Activated T-cell treated with anti-CD3 and anti-CD28 coated beads, Interleukin-2, amount 50 U/mL, for 4 hours (primary cell): ENCODE data around the gene SLC28A1. TPM values are rescaled to one million over a fixed set of nuclear protein-coding genes. Genes with fewer than 3 reads are reported as not detected.
"Not testable (repeated sequence)": the region's sequence is repeated elsewhere in the genome, so short reads cannot be mapped to it uniquely, and the experiment has no call there.

Experiments
- ATAC-seq, 2 donors: fragments of 200-7000 bp; cut with Tn5 transposase; one replicate each; pipeline ENCODE4 v1.10.0; 2021
- DNase-seq: peaks from one replicate; pipeline ENCODE4 v3.0.0-alpha.2; 2020
- H3K27me3 Mint-ChIP-seq: one replicate; pipeline ENCODE4 v1.8.0; 2021; ENCODE audit warnings: low read depth, mixed read lengths
- H3K36me3 Mint-ChIP-seq: one replicate; pipeline ENCODE4 v1.8.0; 2022; ENCODE audit warnings: mixed read lengths; ENCODE audit not compliant: insufficient read depth
- H3K4me1 Mint-ChIP-seq: one replicate; pipeline ENCODE4 v1.8.0; 2021; ENCODE audit warnings: low read depth, mixed read lengths
- H3K4me3 Mint-ChIP-seq: one replicate; pipeline ENCODE4 v1.8.0; 2021; ENCODE audit warnings: mild to moderate bottlenecking, moderate library complexity, mixed read lengths
- H3K9me3 Mint-ChIP-seq: one replicate; pipeline ENCODE4 v1.8.0; 2021; ENCODE audit warnings: mixed read lengths
- total RNA-seq, 3 donors: library from RNA; stranded (reverse); gene quantifications; one replicate each; pipeline ENCODE4 v1.2.1, GENCODE V29; 2021

The SLC28A1 gene
- total RNA-seq, 3 donors from 2014 or later = not detected

DNA sequence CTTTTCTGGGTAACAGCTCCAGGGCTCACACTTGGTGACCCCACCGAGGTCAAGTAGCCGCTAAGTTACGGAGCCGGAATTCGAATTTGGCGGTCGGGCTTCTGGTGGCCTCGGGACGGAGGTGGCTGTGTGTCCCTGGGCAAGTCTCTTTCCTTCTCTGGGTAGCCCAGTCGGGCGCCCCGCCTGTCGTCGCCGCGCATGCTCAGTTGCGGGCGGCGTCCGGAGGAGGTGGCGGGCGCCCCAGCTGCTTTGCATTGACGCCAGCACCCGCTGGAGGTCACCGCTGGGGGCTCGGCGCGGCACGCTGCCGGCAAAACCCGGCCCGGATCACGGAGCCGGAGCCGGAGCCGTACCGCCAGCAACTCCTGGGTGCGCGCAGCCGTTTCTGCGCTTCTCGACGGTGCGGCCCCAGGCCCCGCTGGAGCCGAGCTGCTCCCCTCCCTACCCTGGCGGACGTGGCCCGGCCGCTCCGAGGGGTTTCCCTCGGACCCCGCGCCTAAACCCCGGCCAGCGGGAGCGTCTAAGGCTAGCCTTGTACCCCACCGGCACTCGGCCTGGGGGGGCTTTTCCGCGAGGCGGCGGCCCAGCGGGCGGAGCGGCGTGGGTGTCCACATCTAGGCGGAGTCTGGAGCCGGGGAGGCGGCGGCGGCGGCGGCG, 96.7 kb downstream of the SLC28A1 start:
- Mint-ChIP-seq H3K36me3 (no peaks in the 10 kb centered on the region), H3K4me3 (peak overlapping the region; percentile 91), H3K9me3 (no peaks in the 10 kb centered on the region), H3K27me3 (no peaks in the 10 kb centered on the region), H3K4me1 (peaks cover 43% of the 10 kb centered on the region)
- ATAC-seq (peak; percentile 83 to 84), DNase-seq (peak; percentile 94)

DNA sequence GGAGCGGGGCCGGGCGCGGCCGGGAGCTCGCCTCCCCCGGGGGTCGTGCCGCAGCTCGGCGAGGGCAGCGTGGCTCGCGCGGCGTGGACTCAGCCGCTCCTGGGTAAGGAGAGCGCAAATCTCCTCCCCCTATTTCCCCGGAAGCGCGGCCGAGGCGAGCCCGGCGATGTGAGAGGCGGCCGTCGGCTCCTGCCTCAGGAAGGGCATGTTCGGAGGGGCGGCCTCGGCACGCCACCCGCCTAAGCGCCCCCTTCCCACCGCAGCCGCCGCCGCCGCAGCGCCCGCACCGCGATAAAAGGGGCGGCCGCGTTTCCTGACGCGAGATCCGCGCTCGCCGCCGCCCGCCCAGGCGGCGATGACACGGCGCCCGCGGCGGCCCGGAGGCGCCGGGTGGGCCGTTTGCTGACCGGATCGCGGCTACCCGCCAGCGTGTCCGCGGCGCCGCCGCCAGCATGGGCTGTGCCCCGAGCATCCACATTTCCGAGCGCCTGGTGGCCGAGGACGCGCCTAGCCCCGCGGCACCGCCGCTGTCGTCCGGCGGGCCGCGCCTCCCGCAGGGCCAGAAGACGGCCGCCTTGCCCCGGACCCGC, 97.3 kb downstream of the SLC28A1 start, which contains the start of gene PDE8A:
Gene PDE8A, plus strand, starts transcription at position 146 of the 590 bp plus-strand sequence. Its CDS starts 307 bp downstream, at position 453.
- ATAC-seq (peak; percentile 17), DNase-seq (no peak)
- H3K9me3 Mint-ChIP-seq = no peaks in the 10 kb centered on the region
- no peaks in the 10 kb centered on the region for H3K36me3 Mint-ChIP-seq
- H3K4me1 Mint-ChIP-seq = peaks cover 50% of the 10 kb centered on the region
- no peaks in the 10 kb centered on the region for H3K27me3 Mint-ChIP-seq
- peak within 1 kb of the TSS; percentile 96 for H3K4me3 Mint-ChIP-seq

DNA sequence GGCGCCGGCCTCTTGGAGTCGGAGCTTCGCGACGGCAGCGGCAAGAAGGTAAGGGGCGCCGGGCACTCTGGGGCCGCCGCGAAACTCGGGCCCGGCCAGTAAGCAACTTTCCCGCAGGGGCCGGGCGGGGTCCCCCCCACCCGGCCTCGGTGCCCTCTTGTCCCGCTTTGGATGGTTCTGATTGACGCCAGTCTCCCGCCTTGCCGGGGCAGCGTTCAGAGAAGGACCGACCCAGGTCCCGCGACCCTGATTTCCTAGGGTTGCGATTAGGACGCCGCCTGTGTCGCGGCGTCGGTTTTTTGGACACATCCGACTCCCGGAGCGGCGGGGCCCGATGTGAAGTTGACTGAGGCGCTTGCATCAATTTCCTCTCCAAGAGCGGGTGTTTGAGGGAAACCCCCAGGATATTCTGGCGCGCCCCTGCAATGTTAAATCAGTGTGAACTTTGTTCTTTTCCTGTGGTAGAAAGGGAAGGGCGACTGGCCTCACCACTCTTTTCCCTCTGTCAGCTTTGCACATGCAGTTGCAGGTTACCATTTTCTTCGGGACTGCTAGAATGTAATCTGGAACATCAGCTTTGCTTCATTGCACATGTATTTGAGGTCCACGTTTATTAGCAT, 97.9 kb downstream of the SLC28A1 start:
- Mint-ChIP-seq H3K4me3 (peak overlapping the region; percentile 96), H3K36me3 (no peaks in the 10 kb centered on the region), H3K27me3 (no peaks in the 10 kb centered on the region), H3K4me1 (peaks cover 52% of the 10 kb centered on the region), H3K9me3 (no peaks in the 10 kb centered on the region)
- ATAC-seq (no peak), DNase-seq (peak; percentile 36)

DNA sequence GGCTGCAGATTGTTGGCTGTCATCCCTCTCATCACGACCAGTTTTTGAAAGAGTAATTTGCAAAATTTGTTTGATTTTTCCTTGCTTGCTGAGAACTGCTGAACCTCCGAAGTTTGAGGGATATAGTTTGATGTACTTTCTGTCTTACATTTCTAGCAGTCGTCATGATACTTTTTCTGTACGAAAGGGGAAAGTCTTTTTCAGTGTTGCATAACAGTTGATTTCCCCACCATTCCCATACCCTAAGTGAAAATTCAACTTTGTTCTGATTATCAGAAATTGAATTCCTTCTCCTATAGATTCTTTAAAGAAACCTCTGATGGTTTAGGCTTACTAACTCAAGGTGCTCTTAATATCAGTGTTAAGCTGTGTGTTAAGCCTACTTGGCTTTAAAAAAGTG, 98.8 kb downstream of the SLC28A1 start:
- Mint-ChIP-seq H3K4me1 (peaks cover 59% of the 10 kb centered on the region), H3K27me3 (no peaks in the 10 kb centered on the region), H3K4me3 (peak overlapping the region; percentile 96), H3K9me3 (no peaks in the 10 kb centered on the region), H3K36me3 (no peaks in the 10 kb centered on the region)
- DNase-seq (no peak), ATAC-seq (no peak)

DNA sequence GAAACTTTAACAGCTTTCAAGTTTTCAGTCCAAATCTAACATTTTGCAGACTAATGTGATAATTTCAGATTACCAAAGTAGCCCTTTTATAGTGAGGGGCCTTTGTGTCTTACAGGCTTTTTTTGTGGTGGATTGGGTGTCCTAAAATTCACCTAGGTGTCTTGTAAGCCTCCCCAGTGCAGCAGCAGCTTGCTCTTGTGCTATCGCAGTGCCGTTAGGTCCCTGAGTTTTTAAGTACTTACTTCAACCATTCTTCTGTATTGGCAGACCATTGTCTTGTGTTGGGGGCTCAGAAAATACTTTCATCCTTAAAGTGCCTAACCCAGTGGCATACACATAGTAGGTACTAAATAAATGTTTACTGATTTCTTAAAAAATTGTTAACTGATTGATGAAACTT, 99.2 kb downstream of the SLC28A1 start:
- Mint-ChIP-seq H3K9me3 (no peaks in the 10 kb centered on the region), H3K4me1 (peaks cover 63% of the 10 kb centered on the region), H3K27me3 (no peaks in the 10 kb centered on the region), H3K36me3 (no peaks in the 10 kb centered on the region), H3K4me3 (peak overlapping the region; percentile 96)
- ATAC-seq (no peak), DNase-seq (no peak)

DNA sequence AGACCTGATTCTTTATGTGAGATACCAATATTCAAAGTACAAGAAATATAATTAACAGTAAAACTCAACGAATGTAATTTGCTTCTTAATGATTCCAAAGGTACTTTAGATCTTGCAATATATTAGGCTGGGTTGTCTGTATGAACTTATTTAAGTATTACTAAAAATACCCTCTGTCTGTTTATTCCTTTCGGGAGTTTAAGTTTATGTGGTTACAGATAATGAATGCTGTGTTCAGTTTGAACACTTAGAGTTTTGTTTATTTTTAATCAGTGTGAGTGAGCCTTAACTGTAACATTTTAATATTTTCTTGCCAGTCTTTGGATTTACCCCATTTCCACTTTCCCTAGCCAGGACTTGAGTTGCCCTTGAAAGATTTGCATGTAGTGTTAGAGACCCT, 100.7 kb downstream of the SLC28A1 start:
- DNase-seq = no peak
- H3K27me3 Mint-ChIP-seq = no peaks in the 10 kb centered on the region
- no peaks in the 10 kb centered on the region for H3K9me3 Mint-ChIP-seq
- peaks cover 67% of the 10 kb centered on the region for H3K4me1 Mint-ChIP-seq
- ATAC-seq = no peak
- H3K4me3 Mint-ChIP-seq = no peak overlapping the region
- H3K36me3 Mint-ChIP-seq = no peaks in the 10 kb centered on the region

DNA sequence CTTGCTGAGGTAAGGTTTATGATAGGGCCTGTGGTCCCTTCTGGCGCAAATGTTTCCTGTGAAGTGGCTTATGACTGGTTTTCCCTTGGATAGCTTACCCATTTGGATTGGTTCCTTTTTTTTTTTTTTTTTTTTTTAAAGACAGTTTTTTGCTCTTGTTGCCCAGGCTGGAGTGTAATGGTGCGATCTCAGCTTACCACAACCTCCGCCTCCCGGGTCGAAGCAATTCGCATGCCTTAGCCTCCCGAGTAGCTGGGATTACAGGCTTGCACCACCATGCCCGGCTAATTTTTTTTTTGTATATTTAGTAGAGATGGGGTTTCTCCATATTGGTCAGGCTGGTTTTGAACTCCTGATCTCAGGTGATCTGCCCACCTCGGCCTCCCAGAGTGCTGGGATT, 102.9 kb downstream of the SLC28A1 start:
- not testable (repeated sequence) for ATAC-seq, DNase-seq, H3K36me3 Mint-ChIP-seq, H3K9me3 Mint-ChIP-seq, H3K27me3 Mint-ChIP-seq
- H3K4me3 Mint-ChIP-seq = peak overlapping the region; percentile 13
- H3K4me1 Mint-ChIP-seq = peaks cover 88% of the 10 kb centered on the region

DNA sequence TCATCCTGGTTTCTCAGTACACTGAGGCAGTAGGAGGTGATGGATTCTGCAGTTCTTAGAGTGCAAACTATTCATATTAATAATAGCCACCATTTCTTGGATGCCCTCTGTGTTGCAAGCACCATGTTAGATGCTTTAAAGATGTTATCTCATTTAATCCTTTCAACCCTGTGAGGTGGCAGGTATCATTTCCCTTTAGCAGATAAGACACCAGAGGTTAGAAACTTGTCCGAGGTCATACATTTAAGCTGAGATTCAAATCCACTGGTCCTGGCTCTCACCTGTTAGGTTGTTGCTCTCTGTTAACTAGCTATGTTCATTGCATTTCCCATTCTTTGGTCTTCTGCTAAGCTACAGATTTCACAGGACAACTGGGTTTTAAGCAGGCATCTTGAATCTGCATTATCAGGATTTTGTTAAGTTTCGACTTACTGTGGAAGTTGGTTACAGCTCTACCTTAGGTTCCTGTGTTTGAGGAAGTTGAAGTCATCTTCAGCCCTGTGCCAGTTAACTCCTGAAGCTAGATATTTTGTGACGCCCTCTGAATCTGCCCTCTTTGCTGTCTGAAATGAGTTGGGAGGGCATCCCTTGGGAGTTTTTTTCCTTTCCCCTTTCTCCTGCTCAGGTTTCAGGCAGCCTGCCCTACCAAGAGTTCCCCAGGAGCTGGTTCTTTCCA, 103.6 kb downstream of the SLC28A1 start:
- H3K36me3 Mint-ChIP-seq = peaks cover 3% of the 10 kb centered on the region
- DNase-seq = no peak
- H3K4me1 Mint-ChIP-seq = peaks cover 88% of the 10 kb centered on the region
- no peaks in the 10 kb centered on the region for H3K9me3 Mint-ChIP-seq
- H3K27me3 Mint-ChIP-seq = no peaks in the 10 kb centered on the region
- ATAC-seq = peak; percentile 4 to 15
- H3K4me3 Mint-ChIP-seq = peak overlapping the region; percentile 36

DNA sequence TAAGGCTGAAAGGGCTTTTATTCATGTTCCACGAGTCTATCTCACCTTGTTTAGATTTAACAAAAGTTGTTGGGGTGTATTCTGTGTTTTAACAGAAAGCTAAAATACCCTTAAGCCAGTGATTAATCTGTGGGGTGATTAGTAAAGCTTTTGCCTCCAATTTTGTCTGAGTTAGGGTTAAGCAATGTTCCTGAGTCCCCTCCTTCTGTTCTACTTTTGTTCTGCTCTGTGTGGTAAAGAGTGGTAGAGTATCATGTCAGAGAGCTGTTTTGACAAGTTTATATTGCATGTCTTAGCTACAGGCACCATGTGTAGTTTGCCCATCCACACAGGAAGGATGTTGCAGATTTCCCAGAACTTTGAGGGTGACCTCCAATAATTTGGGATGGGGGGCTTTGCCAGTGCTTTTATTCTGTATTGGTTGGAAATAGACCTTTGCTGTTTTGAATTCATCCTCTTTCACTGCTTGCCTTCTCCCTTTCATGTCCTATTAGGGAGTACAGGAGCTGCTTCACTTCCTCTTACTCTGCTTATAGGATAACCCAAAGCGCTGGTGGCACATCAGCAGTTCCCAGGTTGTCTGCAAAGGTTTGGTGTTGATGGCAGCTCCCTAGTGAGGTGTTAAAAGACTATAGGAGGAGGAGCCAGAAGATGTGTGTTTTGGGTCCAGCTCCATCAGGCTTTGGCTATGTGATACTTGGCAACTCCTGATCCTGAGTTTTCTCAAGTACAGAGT, 104.6 kb downstream of the SLC28A1 start:
- peaks cover 5% of the 10 kb centered on the region for H3K36me3 Mint-ChIP-seq
- no peak overlapping the region for H3K4me3 Mint-ChIP-seq
- no peaks in the 10 kb centered on the region for H3K9me3 Mint-ChIP-seq
- H3K27me3 Mint-ChIP-seq = no peaks in the 10 kb centered on the region
- H3K4me1 Mint-ChIP-seq = peaks cover 81% of the 10 kb centered on the region
- no peak for ATAC-seq
- DNase-seq = no peak

DNA sequence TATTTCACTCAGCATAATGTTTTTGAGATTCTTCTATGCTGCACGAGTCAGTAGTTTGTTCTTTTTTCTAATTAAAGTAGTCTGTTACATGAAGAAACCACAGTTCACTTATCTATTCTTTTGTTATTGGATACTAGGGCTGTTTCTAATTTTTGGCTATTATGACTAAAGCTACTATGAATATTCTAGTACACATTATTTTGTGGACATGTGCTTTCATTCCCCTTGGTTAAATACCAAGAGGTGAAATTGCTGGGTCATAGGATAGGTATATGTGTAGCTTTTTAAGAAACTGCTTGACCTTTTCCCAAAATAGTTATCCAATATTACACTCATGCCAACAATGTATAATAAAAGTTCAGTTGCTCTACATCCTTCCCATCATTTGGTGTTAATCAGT, 106.0 kb downstream of the SLC28A1 start:
- H3K36me3 Mint-ChIP-seq = peaks cover 6% of the 10 kb centered on the region
- no peak for ATAC-seq
- H3K4me3 Mint-ChIP-seq = no peak overlapping the region

DNA sequence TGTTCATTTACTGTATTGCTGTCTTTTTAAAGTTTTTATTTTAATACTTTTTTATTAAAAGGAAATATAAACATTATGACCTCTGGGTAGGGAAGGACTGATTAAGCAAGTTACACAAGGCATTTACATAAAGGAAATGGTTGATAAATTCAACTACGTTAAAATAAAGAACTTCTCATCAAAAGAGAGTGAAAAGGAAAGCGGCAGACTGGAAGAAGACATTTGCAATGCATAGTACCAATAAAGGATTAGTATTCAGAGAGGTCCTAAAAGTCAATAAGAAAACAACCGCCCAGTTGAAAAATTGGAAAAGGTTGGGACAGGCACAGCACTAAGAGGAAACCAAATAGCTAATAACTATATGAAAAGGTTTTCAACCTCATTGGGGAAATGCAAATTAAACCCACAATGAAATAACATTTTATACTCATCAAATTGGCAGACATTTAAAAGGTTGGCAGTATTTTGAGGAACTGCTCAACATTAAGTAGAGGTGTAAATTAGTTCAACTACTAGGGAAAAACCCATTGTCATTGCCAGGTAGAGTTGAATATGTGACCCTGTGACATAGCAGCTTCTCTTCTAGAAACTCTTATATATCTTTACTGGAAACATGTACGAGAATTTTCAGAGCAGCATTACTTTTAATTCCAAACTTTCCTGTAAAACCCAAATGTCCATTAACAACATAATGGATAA, 106.7 kb downstream of the SLC28A1 start:
- Mint-ChIP-seq H3K27me3 (no peaks in the 10 kb centered on the region), H3K36me3 (peaks cover 6% of the 10 kb centered on the region), H3K4me1 (peaks cover 63% of the 10 kb centered on the region), H3K4me3 (no peak overlapping the region), H3K9me3 (no peaks in the 10 kb centered on the region)
- DNase-seq (no peak), ATAC-seq (no peak)

More for the DNA sequence above, 106.0 kb downstream of the SLC28A1 start:
- Mint-ChIP-seq H3K9me3 (no peaks in the 10 kb centered on the region), H3K27me3 (no peaks in the 10 kb centered on the region), H3K4me1 (peaks cover 69% of the 10 kb centered on the region)
- no peak for DNase-seq

DNA sequence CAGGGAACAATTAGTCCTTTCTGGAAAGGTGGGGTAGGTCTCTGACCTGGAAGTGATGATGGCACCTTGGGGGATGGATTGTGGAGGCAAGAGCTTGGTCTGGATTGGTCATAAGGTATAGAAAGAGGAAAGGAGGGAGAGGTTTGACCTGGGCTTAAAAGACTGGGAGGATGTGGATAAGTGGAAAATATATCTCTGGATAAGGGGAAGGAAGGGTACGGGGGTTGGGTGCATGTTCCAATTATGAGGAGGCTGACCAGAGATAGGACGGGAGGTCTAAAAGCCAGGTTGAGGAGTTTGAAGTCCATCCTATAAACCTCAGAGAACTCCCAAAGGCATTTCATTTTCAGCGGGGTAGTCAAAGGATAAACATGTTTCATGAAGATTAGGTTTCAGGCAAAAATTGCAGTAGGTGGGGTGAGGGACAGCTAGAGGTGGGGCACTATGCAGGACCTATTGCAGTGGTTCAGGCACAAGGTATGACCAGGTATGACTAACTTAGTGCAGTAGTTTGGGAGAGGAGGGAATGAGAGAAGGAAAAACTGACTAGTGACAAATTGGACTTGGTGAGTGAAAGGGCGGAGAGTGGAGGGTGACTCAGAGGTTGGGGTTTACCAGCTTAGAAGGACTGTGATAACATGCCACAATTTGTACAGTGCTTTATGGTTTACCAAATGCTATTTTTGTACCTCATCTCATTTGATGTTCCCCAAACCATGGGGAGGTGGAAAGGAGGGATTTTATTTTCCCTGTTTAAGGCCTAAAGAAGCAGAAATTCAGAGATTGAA, 107.9 kb downstream of the SLC28A1 start:
- ATAC-seq (peak; percentile 93), DNase-seq (peak; percentile 27)
- Mint-ChIP-seq H3K4me1 (peaks cover 55% of the 10 kb centered on the region), H3K27me3 (no peaks in the 10 kb centered on the region), H3K36me3 (peaks cover 6% of the 10 kb centered on the region), H3K4me3 (peak overlapping the region; percentile 54), H3K9me3 (no peaks in the 10 kb centered on the region)
